KOPT-K1 (cell line): Measurements from ENCODE around the gene PPP6R1.

ENCODE experiments used
- H3K27ac ChIP-seq: fragments of 200-600 bp; sonication (generic); 2 replicates; pipeline ENCODE4 v1.5.1; 2016; ENCODE audit warnings: antibody characterized with exemption, mild to moderate bottlenecking, low read depth, low read length; ENCODE audit not compliant: poor library complexity, severe bottlenecking
- H3K36me3 ChIP-seq: fragments of 200-600 bp; sonication (generic); 2 replicates; pipeline ENCODE4 v1.5.1; 2017; ENCODE audit warnings: antibody characterized with exemption, mild to moderate bottlenecking, low read length, moderate library complexity; ENCODE audit not compliant: insufficient read depth
- H3K9me3 ChIP-seq: fragments of 200-600 bp; sonication (generic); 2 replicates; pipeline ENCODE4 v1.5.1; 2017; ENCODE audit warnings: antibody characterized with exemption, low read length, mild to moderate bottlenecking; ENCODE audit not compliant: insufficient read depth, poor library complexity, severe bottlenecking

Gene PPP6R1

GRCh38 chr19:55289117-55289796, 30.4 kb upstream of the PPP6R1 start:
- Histone ChIP-seq H3K27ac (no peak overlapping the region), H3K9me3 (no peaks in the 10 kb centered on the region), H3K36me3 (no peaks in the 10 kb centered on the region)

- no peaks in the 10 kb centered on the region for H3K9me3 ChIP-seq
- H3K36me3 ChIP-seq: no peaks in the 10 kb centered on the region
- H3K27ac ChIP-seq: no peak overlapping the region
Observed at GRCh38 chr19:55287361-55288079, 28.7 kb upstream of the PPP6R1 start.

GRCh38 chr19:55285229-55285890, 26.5 kb upstream of the PPP6R1 start:
- Histone ChIP-seq H3K9me3 (no peaks in the 10 kb centered on the region), H3K36me3 (no peaks in the 10 kb centered on the region), H3K27ac (no peak overlapping the region)

GRCh38 chr19:55284405-55285058, 25.7 kb upstream of the PPP6R1 start:
- H3K27ac ChIP-seq: no peak overlapping the region
- H3K9me3 ChIP-seq: no peaks in the 10 kb centered on the region
- H3K36me3 ChIP-seq: no peaks in the 10 kb centered on the region

- H3K9me3 ChIP-seq: no peaks in the 10 kb centered on the region
- H3K27ac ChIP-seq: no peak within 1 kb of the TSS
- no peaks in the 10 kb centered on the region for H3K36me3 ChIP-seq
Observed at GRCh38 chr19:55283548-55284377, 24.9 kb upstream of the PPP6R1 start, which contains the start of gene BRSK1. Gene BRSK1, plus strand, starts transcription at chr19:55283997. Its CDS starts 446 bp downstream, at chr19:55284443.

GRCh38 chr19:55279770-55280643, 21.2 kb upstream of the PPP6R1 start, which contains the start of gene HSPBP1:
Gene HSPBP1, minus strand, starts transcription at chr19:55280110. Its CDS starts 502 bp downstream, at chr19:55279608.
- no peaks in the 10 kb centered on the region for H3K9me3 ChIP-seq
- H3K36me3 ChIP-seq: peaks cover 27% of the 10 kb centered on the region; the same call in 1 of the 2 replicates
- H3K27ac ChIP-seq: peak within 1 kb of the TSS; percentile 57

GRCh38 chr19:55279340-55279739, 20.5 kb upstream of the PPP6R1 start:
- Histone ChIP-seq H3K36me3 (peaks cover 34% of the 10 kb centered on the region; the same call in 1 of the 2 replicates), H3K27ac (peak overlapping the region; percentile 57), H3K9me3 (no peaks in the 10 kb centered on the region)

GRCh38 chr19:55278391-55279135, 19.7 kb upstream of the PPP6R1 start:
- Histone ChIP-seq H3K9me3 (no peaks in the 10 kb centered on the region), H3K27ac (no peak overlapping the region), H3K36me3 (peaks cover 41% of the 10 kb centered on the region; the same call in 1 of the 2 replicates)

GRCh38 chr19:55277494-55277893, 18.7 kb upstream of the PPP6R1 start:
- peaks cover 51% of the 10 kb centered on the region; the same call in 1 of the 2 replicates for H3K36me3 ChIP-seq
- no peaks in the 10 kb centered on the region for H3K9me3 ChIP-seq
- H3K27ac ChIP-seq: no peak overlapping the region

GRCh38 chr19:55276720-55277430, 18.1 kb upstream of the PPP6R1 start:
- Histone ChIP-seq H3K36me3 (peaks cover 57% of the 10 kb centered on the region; the same call in 1 of the 2 replicates), H3K9me3 (no peaks in the 10 kb centered on the region), H3K27ac (no peak overlapping the region)

- no peaks in the 10 kb centered on the region for H3K9me3 ChIP-seq
- no peak overlapping the region for H3K27ac ChIP-seq
- peaks cover 59% of the 10 kb centered on the region; the same call in 1 of the 2 replicates for H3K36me3 ChIP-seq
Observed at GRCh38 chr19:55275851-55276719, 17.3 kb upstream of the PPP6R1 start.
